SK-N-SH (cell line): ENCODE data around the gene HEBP1.

Experiments used
- EP300 ChIP-seq, 2 experiments: IDR thresholded peaks; 2 replicates each; pipeline versions ENCODE4 v1.4.0 to v1.6.1; 2012; ENCODE audit warnings: borderline replicate concordance in 1 of 2, low read depth in 1 of 2, low read length in 1 of 2
- GABPA ChIP-seq: IDR thresholded peaks from 2 replicates; pipeline ENCODE4 v1.4.0; 2012; ENCODE audit warnings: low read depth, mild to moderate bottlenecking
- MXI1 ChIP-seq: IDR thresholded peaks from 2 replicates; pipeline ENCODE4 v1.6.1; 2012; ENCODE audit warnings: mild to moderate bottlenecking, low read depth, low read length, improper control_type of control experiment
- POLR2AphosphoS5 ChIP-seq: IDR thresholded peaks from 2 replicates; pipeline ENCODE4 v1.6.1; 2012; ENCODE audit warnings: low read depth, low read length
- RAD21 ChIP-seq: IDR thresholded peaks from 2 replicates; pipeline ENCODE4 v1.6.1; 2012; ENCODE audit warnings: mild to moderate bottlenecking, low read length
- SMC3 ChIP-seq: IDR thresholded peaks from 2 replicates; pipeline ENCODE4 v1.6.1; 2012; ENCODE audit warnings: low read depth, low read length, improper control_type of control experiment
- YY1 ChIP-seq: IDR thresholded peaks from 2 replicates; pipeline ENCODE4 v1.4.0; 2012; ENCODE audit warnings: low read depth, mild to moderate bottlenecking
- TF ChIP-seq, protein P1 (sequence below): fragments of 200-600 bp; sonication (generic); IDR thresholded peaks from 2 replicates; pipeline ENCODE4 v1.6.1; 2017; ENCODE audit warnings: antibody characterized with exemption, mild to moderate bottlenecking, moderate library complexity
- TF ChIP-seq, protein P2 (sequence below): IDR thresholded peaks from 2 replicates; pipeline ENCODE4 v1.6.1; 2012; ENCODE audit warnings: mild to moderate bottlenecking, low read depth, low read length, moderate library complexity

DNA sequence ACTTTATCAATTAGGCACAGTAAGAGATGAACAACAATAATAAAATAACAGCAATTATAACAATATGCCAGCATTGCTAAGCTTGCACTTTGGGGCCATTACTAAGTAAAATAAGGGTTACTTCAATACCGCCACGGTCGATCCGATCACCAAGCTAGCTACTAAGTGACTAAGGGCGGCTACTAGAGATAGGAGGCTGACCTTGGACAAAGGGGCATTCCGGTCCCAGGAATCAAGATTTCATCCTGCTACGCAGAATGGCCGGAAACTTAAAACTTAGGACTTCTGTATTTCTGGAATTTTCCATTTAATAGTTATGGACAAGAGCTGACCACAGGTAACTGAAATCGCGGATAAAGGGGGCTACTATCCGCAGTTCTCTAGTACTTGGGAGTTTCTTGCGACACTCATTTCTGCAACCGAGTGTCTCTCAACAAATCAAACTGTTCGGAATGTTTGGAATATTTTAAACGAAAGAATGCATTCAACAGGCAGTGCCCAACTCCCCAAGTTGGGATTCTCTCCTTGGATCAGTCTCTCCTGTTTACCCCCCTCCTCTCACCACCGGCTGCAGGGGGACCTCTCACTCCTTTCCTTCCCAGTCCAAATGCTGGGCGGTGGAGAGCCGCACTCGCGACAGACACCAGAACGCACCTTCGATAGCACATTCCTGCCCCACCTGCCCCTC lies 650 bp downstream of the HEBP1 start:
- TF ChIP-seq YY1 (no peak), GABPA (no peak), POLR2AphosphoS5 (no peak), EP300 (IDR thresholded peaks at IDR 0.05; ENCODE audit: borderline replicate concordance in 1 of 2, low read depth in 1 of 2, low read length in 1 of 2) (no peak), SMC3 (no peak), MXI1 (no peak), RAD21 (no peak)
- TF ChIP-seq, protein P1, sequence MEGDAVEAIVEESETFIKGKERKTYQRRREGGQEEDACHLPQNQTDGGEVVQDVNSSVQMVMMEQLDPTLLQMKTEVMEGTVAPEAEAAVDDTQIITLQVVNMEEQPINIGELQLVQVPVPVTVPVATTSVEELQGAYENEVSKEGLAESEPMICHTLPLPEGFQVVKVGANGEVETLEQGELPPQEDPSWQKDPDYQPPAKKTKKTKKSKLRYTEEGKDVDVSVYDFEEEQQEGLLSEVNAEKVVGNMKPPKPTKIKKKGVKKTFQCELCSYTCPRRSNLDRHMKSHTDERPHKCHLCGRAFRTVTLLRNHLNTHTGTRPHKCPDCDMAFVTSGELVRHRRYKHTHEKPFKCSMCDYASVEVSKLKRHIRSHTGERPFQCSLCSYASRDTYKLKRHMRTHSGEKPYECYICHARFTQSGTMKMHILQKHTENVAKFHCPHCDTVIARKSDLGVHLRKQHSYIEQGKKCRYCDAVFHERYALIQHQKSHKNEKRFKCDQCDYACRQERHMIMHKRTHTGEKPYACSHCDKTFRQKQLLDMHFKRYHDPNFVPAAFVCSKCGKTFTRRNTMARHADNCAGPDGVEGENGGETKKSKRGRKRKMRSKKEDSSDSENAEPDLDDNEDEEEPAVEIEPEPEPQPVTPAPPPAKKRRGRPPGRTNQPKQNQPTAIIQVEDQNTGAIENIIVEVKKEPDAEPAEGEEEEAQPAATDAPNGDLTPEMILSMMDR: peak; percentile 12; the same call in 1 of the 2 replicates
- TF ChIP-seq, protein P2, sequence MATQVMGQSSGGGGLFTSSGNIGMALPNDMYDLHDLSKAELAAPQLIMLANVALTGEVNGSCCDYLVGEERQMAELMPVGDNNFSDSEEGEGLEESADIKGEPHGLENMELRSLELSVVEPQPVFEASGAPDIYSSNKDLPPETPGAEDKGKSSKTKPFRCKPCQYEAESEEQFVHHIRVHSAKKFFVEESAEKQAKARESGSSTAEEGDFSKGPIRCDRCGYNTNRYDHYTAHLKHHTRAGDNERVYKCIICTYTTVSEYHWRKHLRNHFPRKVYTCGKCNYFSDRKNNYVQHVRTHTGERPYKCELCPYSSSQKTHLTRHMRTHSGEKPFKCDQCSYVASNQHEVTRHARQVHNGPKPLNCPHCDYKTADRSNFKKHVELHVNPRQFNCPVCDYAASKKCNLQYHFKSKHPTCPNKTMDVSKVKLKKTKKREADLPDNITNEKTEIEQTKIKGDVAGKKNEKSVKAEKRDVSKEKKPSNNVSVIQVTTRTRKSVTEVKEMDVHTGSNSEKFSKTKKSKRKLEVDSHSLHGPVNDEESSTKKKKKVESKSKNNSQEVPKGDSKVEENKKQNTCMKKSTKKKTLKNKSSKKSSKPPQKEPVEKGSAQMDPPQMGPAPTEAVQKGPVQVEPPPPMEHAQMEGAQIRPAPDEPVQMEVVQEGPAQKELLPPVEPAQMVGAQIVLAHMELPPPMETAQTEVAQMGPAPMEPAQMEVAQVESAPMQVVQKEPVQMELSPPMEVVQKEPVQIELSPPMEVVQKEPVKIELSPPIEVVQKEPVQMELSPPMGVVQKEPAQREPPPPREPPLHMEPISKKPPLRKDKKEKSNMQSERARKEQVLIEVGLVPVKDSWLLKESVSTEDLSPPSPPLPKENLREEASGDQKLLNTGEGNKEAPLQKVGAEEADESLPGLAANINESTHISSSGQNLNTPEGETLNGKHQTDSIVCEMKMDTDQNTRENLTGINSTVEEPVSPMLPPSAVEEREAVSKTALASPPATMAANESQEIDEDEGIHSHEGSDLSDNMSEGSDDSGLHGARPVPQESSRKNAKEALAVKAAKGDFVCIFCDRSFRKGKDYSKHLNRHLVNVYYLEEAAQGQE: no peak
